ENCODE results near the gene APOC3. TPM values are rescaled to one million over a fixed set of nuclear protein-coding genes. Genes with fewer than 3 reads are reported as not detected.
A peak's percentile ranks its signal among the peaks of the same experiment; 100 is the strongest.

The APOC3 gene
- total RNA-seq, 1 donor from 2014 or later = 83.1 TPM

GRCh38 chr11:116807601-116808261, 22.0 kb upstream of the APOC3 start:
- no peaks in the 10 kb centered on the region for H3K27me3 ChIP-seq
- no peaks in the 10 kb centered on the region for H3K36me3 ChIP-seq
- intact Hi-C loops (cut with DNase I) = no loop called here
- TF ChIP-seq CTCF (IDR thresholded peaks at IDR 0.05) = no peak
- no peak for DNase-seq (ENCODE audit: low spot score in 2 of 2)
- no peak overlapping the region for H3K27ac ChIP-seq
- H3K9me3 ChIP-seq = no peaks in the 10 kb centered on the region
- no peaks in the 10 kb centered on the region for H3K4me1 ChIP-seq
- H3K4me3 ChIP-seq = no peak overlapping the region

GRCh38 chr11:116808262-116809175, 21.2 kb upstream of the APOC3 start:
- no peaks in the 10 kb centered on the region for H3K36me3 ChIP-seq
- no peaks in the 10 kb centered on the region for H3K27me3 ChIP-seq
- no peak for TF ChIP-seq CTCF (IDR thresholded peaks at IDR 0.05)
- no peak overlapping the region for H3K4me3 ChIP-seq
- intact Hi-C loops (cut with DNase I) = no loop called here
- H3K9me3 ChIP-seq = no peaks in the 10 kb centered on the region
- H3K4me1 ChIP-seq = no peaks in the 10 kb centered on the region
- no peak for DNase-seq (ENCODE audit: low spot score in 2 of 2)
- peak overlapping the region in 1 of 2 donors; percentile 12 for H3K27ac ChIP-seq

- H3K36me3 ChIP-seq = no peaks in the 10 kb centered on the region
- DNase-seq (ENCODE audit: low spot score in 2 of 2) = no peak
- intact Hi-C loops (cut with DNase I) = no loop called here
- no peak for TF ChIP-seq CTCF (IDR thresholded peaks at IDR 0.05)
- H3K27ac ChIP-seq = no peak overlapping the region
- no peaks in the 10 kb centered on the region for H3K9me3 ChIP-seq
- H3K4me3 ChIP-seq = no peak overlapping the region
- no peaks in the 10 kb centered on the region for H3K27me3 ChIP-seq
- no peaks in the 10 kb centered on the region for H3K4me1 ChIP-seq
These were observed 18.5 kb upstream of the APOC3 start for GRCh38 chr11:116811194-116811593.

GRCh38 chr11:116812109-116812508, 17.6 kb upstream of the APOC3 start:
- intact Hi-C loops (cut with DNase I) = no loop called here
- Histone ChIP-seq H3K36me3 (no peaks in the 10 kb centered on the region), H3K27me3 (no peaks in the 10 kb centered on the region), H3K4me1 (no peaks in the 10 kb centered on the region), H3K4me3 (no peak overlapping the region), H3K9me3 (no peaks in the 10 kb centered on the region), H3K27ac (no peak overlapping the region)
- no peak for DNase-seq (ENCODE audit: low spot score in 2 of 2)
- TF ChIP-seq CTCF (IDR thresholded peaks at IDR 0.05) = no peak

GRCh38 chr11:116813170-116813569, 16.5 kb upstream of the APOC3 start:
- intact Hi-C loops (cut with DNase I) = no loop called here
- no peaks in the 10 kb centered on the region for H3K27me3 ChIP-seq
- no peaks in the 10 kb centered on the region for H3K36me3 ChIP-seq
- TF ChIP-seq CTCF (IDR thresholded peaks at IDR 0.05) = no peak
- no peaks in the 10 kb centered on the region for H3K4me1 ChIP-seq
- H3K27ac ChIP-seq = peak overlapping the region in 1 of 2 donors; percentile 2
- H3K9me3 ChIP-seq = no peaks in the 10 kb centered on the region
- no peak overlapping the region for H3K4me3 ChIP-seq
- DNase-seq (ENCODE audit: low spot score in 2 of 2) = no peak

All from ascending aorta (tissue), 2 donors.